HG03175 (cell line): ENCODE results near the gene PTPRA.
"Not testable (repeated sequence)": the region's sequence is repeated elsewhere in the genome, so short reads cannot be mapped to it uniquely, and the experiment has no call there.

Experiments used
- ATAC-seq: cut with Tn5 transposase; IDR thresholded peaks from one replicate; pipeline ENCODE4 v1.9.1; 2021; ENCODE audit warnings: mild to moderate bottlenecking, moderate library complexity; ENCODE audit not compliant: unreplicated experiment

PTPRA gene

DNA sequence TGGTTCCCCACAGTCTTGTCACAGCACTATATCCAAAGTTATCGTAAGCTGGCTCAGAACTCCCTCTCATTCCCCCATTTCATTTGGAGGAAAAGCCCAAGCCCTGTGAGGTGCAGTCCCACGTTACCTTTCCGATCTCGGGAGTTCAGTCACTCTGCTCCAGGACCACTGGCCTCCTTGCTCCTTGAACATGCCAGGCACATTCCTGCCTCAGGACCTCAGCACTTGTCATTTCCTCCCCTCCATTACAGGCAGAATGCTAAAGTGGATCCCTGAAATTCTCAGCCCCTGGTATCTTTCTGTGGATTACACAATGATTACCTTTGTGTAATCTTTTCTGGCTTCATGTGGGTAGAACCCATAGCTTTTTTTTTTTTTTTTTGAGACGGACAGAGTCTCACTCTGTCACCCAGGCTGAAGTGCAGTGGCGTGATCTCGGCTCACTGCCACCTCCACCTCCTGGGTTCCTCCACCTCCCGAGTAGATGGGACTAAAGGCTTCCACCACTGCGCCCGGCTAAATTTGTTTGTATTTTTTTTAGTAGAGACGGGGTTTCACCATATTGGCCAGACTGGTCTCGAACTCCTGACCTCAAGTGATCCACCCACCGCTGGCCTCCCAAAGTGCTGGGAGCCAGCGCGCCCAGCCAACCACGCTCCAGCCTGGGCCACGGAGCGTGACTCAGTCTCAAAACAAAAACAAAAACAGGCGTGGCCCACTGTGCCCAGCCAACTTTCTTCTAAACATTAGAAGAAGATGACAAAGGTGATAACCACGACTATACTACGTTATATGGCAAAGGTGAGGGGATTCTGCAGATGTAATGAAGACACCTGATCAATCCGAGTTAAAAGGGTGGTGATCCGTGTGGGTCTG is 194.1 kb downstream of the PTPRA start:
- no peak for ATAC-seq

DNA sequence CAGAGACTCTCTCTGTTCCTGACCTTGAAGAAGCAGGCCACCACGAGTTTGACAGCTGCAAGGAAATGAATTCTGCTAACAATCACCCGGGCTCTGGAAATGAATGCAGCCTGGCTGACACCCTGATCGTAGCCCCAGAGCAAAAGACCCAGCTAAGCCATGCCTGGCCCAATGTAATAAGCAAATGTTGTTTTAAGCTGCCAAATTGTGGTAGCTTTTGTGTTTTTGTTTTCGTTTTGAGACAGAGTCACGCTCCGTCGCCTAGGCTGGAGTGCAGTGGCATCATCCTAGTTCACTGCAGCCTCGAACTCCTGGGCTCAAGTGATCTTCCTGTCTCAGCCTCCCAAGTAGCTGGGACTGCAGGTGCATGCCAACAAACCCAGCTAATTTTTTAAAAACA is 194.8 kb downstream of the PTPRA start:
- ATAC-seq, result no peak

DNA sequence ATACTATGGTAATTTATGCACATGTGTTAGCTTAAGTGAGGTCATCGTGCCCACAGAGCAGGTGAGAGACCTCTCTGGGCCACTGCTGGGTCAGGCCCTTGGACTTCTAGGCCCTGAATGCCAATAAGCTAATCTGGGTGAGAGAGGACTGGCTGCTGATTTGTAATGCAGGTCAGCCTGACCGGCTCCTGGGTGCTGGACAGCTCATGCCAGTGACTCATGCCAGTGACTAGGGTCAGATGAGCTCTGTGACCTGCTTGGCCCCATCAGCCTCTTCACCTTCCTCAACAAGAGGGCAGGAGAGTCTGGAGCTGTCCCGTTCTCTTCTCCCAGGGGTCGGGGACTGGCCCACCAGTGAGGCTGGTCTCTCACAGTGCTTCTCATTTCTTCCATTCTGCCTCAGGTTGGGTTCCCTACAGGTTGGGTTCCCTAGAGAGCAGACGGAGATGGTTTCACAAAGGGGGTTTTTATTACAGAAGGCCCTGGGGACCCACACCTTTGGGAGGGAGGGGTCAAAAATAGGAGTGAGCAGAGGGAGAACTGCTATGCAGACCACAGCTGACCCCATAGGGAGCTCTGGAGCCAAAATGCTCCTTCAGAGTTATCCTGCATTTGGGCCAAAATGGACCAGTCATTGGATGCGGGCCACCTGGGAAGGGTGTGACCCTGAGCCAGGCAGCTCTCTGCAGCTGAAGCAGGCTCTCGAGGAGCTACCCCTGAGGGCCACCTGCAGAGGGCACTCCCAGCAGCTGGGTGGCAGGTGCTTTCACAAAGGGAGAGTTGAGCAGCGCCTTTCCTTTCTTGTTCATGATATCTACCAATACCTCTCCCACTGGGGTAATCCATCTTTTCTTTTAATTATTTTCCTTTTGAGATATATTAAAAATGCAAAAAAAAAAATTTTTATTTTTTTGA is 196.0 kb downstream of the PTPRA start:
- ATAC-seq, result no peak

DNA sequence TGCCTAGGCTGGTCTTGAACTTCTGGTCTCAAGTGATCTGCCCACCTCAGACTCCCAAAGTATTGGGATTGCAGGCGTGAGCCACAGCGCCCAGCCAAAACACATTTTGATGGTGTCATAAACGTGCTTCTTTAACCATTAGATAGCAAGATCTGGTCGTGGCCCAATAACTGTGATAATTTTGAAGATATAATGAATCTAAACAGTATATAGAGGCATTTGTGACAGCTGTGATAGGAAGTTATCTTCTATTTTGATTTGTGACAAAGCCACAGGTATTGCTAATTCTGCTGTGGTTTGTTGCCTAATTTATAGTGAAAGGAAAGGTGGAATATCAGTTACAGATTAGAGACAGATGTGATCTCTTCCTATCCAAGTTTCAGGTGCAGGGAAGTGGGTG is 197.4 kb downstream of the PTPRA start:
- ATAC-seq, result no peak

DNA sequence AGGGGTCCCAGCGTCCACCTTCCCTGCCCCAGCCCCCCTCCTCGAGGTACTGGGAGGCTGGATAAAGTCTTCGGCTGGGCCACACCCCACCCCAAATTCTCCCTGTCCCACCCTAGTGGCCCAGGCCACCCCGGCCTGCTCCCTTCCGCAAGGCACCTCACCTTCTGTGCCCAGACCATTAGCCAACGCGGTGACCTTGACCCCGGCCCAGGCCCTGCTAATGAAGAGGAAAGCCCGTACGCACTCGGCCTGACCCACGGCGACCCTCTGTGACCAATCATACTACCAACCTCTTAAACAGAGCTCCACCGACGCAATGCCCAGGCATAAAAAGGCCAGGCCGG is 198.0 kb downstream of the PTPRA start:
- no peak for ATAC-seq

DNA sequence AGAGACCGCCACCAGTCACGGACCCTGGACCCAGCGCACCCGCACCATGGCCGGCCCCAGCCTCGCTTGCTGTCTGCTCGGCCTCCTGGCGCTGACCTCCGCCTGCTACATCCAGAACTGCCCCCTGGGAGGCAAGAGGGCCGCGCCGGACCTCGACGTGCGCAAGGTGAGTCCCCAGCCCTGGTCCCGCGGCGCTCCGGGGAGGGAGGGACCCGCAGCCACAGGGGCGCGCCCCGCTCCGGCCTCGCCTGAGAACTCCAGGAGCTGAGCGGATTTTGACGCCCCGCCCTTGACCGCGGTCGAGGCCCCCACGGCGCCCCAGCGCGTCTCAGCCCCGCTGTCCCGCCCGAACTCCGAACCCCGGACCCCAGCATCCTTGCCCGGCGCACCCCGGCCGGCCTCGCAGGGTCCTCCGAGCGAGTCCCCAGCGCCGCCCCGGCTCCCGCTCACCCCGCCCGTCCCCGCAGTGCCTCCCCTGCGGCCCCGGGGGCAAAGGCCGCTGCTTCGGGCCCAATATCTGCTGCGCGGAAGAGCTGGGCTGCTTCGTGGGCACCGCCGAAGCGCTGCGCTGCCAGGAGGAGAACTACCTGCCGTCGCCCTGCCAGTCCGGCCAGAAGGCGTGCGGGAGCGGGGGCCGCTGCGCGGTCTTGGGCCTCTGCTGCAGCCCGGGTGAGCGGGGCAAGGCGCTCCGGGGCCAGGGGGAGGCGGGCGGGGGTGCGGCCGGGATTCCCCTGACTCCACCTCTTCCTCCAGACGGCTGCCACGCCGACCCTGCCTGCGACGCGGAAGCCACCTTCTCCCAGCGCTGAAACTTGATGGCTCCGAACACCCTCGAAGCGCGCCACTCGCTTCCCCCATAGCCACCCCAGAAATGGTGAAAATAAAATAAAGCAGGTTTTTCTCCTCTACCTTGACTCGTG is 198.6 kb downstream of the PTPRA start, which contains the start of gene OXT:
OXT (plus strand) TSS at position 11 of the 920 bp plus-strand sequence; CDS start at position 47, 36 bp downstream.
- no peak for ATAC-seq

DNA sequence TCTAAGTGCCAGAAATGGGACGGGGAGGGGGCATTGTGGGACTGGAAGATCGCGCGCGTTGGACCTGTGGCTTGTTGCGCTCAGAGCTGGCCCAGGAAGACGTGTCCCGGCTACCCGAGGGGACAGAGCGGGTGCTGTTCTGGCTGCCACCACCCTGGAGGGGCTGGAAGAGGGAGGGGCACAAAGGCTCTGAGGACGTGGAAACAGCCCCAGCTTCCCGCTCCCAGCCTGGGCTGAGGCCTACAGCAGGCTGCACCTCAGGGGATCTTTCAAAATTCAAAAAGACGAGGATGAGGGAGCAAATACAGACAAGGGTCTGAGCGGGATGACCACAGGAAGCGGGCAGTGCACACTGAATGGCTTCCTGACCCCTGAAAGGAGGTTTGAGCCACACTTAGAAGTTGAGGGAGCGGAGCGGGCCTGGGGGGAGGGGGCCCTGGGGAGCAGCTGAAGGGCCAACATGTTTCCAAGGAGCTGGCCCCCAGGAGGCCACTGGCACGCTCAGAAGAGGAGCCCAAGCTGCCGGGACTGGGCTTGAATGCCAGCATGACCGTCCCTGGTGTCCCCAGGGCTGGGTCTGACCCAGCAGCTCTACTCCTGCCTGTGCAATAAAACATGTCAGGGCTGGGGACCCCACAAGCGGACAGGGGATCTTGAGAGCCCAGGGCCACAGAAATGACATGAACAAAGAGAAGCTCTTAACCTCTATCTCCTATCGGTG is 199.4 kb downstream of the PTPRA start:
- no peak for ATAC-seq

DNA sequence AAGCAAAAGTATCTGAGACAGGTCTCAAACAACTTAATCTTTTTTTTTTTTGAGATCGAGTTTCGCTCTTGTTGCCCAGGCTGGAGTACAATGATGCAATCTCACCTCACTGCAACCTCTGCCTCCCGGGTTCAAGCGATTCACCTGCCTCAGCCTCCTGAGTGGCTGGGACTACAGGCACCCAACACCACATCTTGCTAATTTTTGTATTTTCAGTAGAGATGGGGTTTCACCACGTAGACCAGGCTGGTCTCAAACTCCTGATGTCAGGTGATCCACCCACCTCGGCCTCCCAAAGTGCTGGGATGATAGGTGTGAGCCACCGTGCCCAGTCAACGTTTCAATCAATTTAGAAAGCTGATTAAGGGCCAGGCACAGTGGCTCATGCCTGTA is 200.0 kb downstream of the PTPRA start:
- not testable (repeated sequence) for ATAC-seq

DNA sequence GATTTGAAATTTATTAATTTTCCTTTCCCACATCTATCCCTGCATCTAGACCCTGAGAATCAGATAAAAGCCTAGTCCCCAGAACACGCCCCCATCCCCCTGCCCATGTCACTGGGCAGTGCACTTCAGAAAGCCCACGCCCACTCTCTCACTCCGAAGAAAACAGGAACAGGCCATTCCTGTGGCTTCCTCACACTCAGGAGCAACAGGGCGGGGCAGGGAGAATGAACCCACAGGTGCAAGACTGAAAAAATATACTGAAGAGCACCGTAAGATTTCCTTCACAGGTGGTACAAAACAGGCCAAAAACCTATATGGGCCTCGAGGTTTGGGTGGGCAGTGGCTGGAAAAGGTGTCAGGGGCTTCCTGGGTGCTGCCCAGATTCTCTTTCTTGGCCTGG is 201.5 kb downstream of the PTPRA start:
- no peak for ATAC-seq

DNA sequence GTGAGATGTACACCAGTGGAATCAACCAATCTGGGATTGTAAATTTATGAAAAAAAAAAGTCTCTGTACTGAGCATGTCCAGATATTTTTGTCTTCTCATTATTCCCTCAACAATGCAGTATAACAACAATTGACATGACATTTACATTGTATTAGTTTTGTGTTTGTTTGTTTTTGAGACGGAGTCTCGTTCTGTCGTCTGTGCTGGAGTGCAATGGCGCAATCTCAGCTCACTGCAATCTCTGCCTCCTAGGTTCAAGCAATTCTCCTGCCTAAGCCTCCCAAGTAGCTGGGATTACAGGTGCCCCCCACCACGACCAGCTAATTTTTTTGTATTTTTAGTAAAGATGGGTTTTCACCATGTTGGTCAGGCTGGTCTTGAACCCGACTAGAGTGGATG is 202.0 kb downstream of the PTPRA start:
- ATAC-seq, result not testable (repeated sequence)

DNA sequence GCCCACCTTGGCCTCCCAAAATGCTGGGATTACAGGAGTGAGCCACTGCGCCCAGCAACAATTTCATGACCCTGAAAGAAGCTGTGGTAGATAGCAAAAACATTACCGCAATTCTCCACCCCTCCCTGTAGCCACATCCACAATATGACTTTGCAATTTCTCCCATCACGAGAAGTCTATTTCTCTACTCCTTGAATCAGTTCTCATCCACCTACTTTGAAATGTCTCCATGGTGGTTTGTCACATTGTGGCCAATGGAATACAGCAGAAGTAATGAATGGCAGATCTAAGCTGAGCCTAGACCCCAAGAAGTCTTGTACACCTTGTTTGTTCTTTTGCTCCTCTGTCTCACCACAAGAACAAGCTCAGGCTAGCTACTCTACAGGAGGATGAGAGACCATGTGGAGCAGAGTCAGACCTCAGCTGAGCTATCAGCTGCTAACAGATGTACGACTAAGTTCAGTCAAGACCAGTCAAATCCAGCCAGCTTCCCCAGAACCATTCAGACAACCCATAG is 204.4 kb downstream of the PTPRA start:
- ATAC-seq, result no peak

DNA sequence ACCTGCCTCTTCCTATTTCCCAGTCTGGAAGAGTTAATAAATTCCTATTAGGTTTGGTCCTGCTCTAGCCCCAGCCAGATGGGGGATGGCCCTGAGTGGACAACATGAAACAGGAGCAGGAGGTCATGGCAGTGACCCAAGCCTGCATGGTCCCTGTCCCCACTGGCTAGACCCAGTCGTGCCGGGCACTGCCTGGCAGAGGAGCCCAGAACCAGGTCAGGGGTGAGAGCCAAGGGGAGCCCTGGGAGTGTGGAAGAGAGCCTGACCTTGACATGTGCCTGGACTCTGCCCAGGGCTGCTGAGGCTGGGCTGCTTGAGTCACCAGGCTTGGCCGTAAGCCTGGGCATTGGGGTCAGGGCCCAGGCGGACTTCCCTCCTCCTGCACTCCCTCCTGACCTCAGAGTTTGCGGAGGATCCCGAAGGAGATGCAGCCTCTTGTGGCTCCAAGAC is 207.7 kb downstream of the PTPRA start:
- ATAC-seq, result no peak

DNA sequence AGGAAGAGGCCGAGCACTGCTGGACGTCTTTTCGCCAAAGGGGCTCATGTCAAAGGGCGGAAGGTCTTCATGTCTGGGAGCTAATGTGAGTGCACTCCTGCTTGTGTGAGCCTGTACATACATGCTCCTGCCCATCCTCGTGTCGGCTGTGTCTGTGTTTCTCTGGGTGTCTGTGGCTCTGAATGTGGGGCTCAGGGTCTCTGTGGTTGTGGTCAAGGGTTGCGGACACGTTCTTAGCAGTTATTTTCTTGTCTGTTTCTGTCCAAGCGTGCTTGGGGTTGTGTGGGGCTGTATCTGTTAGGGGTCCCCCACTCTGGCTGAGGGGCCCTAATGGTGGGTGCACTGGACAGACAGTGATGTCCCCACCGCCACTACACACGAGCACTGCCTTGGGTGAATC is 208.4 kb downstream of the PTPRA start:
- ATAC-seq, result no peak

DNA sequence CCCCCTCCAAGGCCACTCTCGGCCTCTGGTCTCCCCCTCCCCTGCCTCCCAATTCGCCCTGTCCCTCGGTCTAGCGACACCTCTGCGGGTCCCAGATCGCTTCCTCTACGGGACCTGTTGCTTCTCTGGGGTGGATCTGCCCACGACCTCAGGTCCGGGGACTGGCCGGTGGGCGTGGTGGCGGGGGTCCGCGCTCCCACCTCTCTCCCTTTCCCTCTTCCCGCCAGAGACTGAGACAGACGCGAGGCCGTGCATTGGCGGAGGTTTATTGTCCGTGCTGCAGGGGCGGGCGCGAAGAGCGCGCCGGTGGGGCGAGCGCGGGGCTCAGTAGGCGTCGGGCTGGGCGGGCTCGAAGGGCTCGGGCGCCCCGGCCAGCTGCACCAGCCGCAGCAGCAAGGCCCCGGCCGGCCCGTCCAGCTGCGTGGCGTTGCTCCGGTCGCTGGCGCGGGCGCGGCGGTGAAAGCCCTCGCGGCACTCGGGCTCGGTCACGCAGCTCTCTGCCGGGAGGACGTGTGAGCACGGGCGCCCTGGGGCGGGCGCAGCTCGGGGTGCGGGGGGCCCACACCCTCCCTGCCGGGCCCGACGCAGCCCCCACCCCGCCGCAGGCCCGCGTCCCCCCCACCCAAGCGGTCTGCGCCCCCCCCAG is 209.1 kb downstream of the PTPRA start:
- ATAC-seq, result no peak

DNA sequence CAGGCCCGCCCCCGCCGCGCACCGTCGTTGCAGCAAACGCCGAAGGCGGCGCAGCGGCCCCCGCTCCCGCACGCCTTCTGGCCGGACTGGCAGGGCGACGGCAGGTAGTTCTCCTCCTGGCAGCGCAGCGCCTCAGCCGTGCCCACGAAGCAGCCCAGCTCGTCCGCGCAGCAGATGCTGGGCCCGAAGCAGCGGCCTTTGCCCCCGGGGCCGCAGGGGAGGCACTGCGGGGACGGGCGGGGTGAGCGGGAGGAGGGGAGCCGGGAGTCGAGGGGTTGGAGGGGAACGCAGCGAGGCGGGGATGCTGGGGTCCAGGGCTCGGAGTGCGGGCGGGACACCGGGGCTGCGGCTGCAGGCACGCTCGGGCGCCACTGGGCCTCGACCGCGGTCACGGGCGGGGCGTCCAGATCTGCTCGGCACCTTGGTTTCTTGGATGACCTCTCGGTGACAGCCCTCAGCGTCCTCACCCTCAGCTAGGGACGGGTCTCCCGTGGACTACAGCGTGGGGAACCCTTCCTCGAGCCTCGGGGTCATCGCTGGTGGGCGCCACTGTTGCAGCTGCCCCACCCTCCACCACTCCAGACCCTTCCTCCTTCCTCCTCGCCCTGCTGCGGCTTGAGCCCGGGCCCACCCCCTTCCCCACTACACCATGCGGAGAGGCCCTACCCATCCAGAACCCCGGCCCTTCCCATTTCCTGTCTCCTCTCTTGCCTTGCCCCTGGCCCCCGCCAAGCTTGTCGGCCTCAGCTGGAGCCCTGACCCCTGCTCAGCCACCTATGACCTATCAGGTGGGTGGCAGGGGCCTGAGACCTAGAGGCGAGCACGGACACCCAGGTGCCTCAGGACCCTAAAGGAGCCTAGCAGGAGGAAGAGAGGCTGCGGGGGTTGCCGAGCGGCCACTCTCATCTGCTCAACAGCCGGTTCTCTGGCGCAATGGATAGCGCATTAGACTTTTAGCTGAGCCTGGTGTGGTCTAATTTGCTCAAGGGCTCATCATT is 210.0 kb downstream of the PTPRA start:
- no peak for ATAC-seq

DNA sequence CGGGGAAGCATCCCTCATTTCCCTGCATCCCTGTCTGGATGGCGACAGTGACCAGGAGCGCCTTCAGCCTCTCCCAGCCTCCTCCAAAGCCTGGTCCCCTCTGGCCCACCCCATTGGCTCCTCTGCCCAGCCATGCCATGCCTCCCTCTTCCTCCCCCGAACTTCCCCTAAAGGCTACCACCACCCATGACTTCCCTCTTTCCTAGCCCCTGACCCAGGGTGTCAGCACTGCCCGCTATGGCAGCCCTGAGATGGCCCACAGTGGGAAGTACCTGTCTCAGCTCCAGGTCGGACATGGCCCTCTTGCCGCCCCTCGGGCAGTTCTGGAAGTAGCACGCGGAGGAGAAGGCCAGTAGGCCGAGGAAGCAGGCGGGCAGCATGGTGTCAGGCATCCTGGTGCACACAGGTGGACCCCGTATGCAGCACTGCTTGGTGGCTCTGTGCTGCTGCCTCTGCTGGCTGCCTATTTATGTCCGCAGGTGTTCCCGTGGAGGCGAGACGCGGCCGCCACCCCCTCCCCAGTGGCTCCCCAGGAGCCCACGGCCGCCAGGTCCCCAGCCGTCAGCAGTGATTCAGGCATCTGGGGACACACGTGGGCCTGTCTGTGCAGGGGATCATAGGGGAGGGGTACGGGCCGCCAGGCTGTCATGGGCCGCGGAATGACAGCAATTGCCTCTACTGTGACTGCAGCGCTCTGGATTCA is 211.2 kb downstream of the PTPRA start, which contains the start of gene AVP:
AVP (minus strand) TSS at position 442 of the 703 bp plus-strand sequence; CDS start at position 392, 50 bp downstream.
- no peak for ATAC-seq

DNA sequence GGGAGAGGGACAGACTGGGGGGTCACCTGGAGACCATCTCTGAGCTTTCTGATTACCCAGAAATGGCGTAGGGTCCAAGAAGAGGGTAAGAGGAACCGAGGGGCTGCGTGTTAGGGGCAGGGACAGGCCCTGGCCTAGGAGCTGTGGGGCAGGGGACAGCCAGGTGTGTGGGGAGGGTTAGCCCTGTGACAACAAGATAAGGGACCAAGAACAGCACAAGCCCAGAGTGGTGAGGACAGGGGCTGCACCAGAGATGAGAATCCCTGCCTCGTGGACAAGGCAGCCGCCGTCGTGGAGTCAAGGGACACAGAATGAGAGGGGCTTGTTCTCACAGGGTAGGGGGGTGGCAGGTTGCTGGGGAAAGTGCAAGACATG is 211.7 kb downstream of the PTPRA start:
- no peak for ATAC-seq
